ENCODE data around the gene TSEN54.

TSEN54 gene

GRCh38 chr17:75504347-75505151 lies 11.8 kb upstream of the TSEN54 start:
- DNase-seq (ENCODE audit: low read depth), result no peak

- DNase-seq (ENCODE audit: low read depth), result no peak
Observed at GRCh38 chr17:75505152-75505409, 11.2 kb upstream of the TSEN54 start.

GRCh38 chr17:75505640-75506039 lies 10.7 kb upstream of the TSEN54 start:
- DNase-seq (ENCODE audit: low read depth), result no peak

GRCh38 chr17:75506134-75506533 lies 10.2 kb upstream of the TSEN54 start:
- DNase-seq (ENCODE audit: low read depth), result no peak

GRCh38 chr17:75506888-75507287 lies 9.4 kb upstream of the TSEN54 start:
- no peak for DNase-seq (ENCODE audit: low read depth)

GRCh38 chr17:75507733-75508719 lies 8.3 kb upstream of the TSEN54 start:
- no peak for DNase-seq (ENCODE audit: low read depth)

- no peak for DNase-seq (ENCODE audit: low read depth)
Observed at GRCh38 chr17:75508931-75509361, 7.4 kb upstream of the TSEN54 start.

- DNase-seq (ENCODE audit: low read depth), result no peak
Observed at GRCh38 chr17:75509528-75510258, 6.6 kb upstream of the TSEN54 start.

- DNase-seq (ENCODE audit: low read depth), result no peak
Observed at GRCh38 chr17:75511270-75511609, 5.1 kb upstream of the TSEN54 start.

- no peak for DNase-seq (ENCODE audit: low read depth)
Observed at GRCh38 chr17:75511610-75512575, 4.4 kb upstream of the TSEN54 start.

- no peak for DNase-seq (ENCODE audit: low read depth)
Observed at GRCh38 chr17:75512926-75513640, 3.2 kb upstream of the TSEN54 start.

- DNase-seq (ENCODE audit: low read depth), result no peak
Observed at GRCh38 chr17:75513641-75514000, 2.7 kb upstream of the TSEN54 start.

- DNase-seq (ENCODE audit: low read depth), result no peak
Observed at GRCh38 chr17:75514299-75514918, 1.9 kb upstream of the TSEN54 start.

- no peak for DNase-seq (ENCODE audit: low read depth)
Observed at GRCh38 chr17:75514919-75515495, 1.3 kb upstream of the TSEN54 start.

- peak; percentile 49 for DNase-seq (ENCODE audit: low read depth)
Observed at GRCh38 chr17:75515496-75516254, 653 bp upstream of the TSEN54 start, which contains the start of gene CASKIN2. Gene CASKIN2, minus strand, starts transcription at chr17:75515537. Its CDS starts 1,733 bp downstream, at chr17:75513804.

GRCh38 chr17:75516619-75517296 lies 430 bp downstream of the TSEN54 start:
- DNase-seq (ENCODE audit: low read depth), result no peak

GRCh38 chr17:75517297-75517865 lies 1.1 kb downstream of the TSEN54 start:
- no peak for DNase-seq (ENCODE audit: low read depth)

- DNase-seq (ENCODE audit: low read depth), result no peak
Observed at GRCh38 chr17:75518201-75518600, 1.9 kb downstream of the TSEN54 start.
